ENCODE measurements around the gene GFRA3. TPM values are rescaled to one million over a fixed set of nuclear protein-coding genes. Genes with fewer than 3 reads are reported as not detected.

Gene GFRA3
- total RNA-seq, 1 experiment from 2014 or later = not detected

Other genes with a start within 250 kb of the GFRA3 start
- 6.1 and 10.4 TPM in 2 replicates for gene FAM13B, start 241.5 kb downstream of the GFRA3 start, total RNA-seq (2014; rRNA removed; shearing (Covaris generic))
- gene WNT8A, start 190.6 kb downstream of the GFRA3 start, total RNA-seq (2014; rRNA removed; shearing (Covaris generic)) = not detected in 2 replicates
- gene NME5, start 135.2 kb downstream of the GFRA3 start, total RNA-seq (2014; rRNA removed; shearing (Covaris generic)) = not detected in 2 replicates
- 48.9 and 59.1 TPM in 2 replicates for gene BRD8, start 96.0 kb downstream of the GFRA3 start, total RNA-seq (2014; rRNA removed; shearing (Covaris generic))
- gene KIF20A, start 95.5 kb downstream of the GFRA3 start, total RNA-seq (2014; rRNA removed; shearing (Covaris generic)) = 99.6 and 107 TPM in 2 replicates
- 55.0 and 56.1 TPM in 2 replicates for gene CDC23, start 61.3 kb downstream of the GFRA3 start, total RNA-seq (2014; rRNA removed; shearing (Covaris generic))
- 14.0 and 15.5 TPM in 2 replicates for gene CDC25C, start 57.2 kb upstream of the GFRA3 start, total RNA-seq (2014; rRNA removed; shearing (Covaris generic))
- 52.9 and 58.0 TPM in 2 replicates for gene FAM53C, start 63.6 kb upstream of the GFRA3 start, total RNA-seq (2014; rRNA removed; shearing (Covaris generic))
- 37.4 and 39.7 TPM in 2 replicates for gene KDM3B, start 78.1 kb upstream of the GFRA3 start, total RNA-seq (2014; rRNA removed; shearing (Covaris generic))
- gene REEP2, start 164.4 kb upstream of the GFRA3 start, total RNA-seq (2014; rRNA removed; shearing (Covaris generic)) = 1.6 and 2.6 TPM in 2 replicates
- 0.60 and 0.64 TPM in 2 replicates for gene EGR1, start 190.9 kb upstream of the GFRA3 start, total RNA-seq (2014; rRNA removed; shearing (Covaris generic))